MV-4-11 (cell line): ENCODE results near the gene INHA.

Experiments
- DNase-seq: peaks from one replicate; lab custom pipeline; 2025; lab: John Stamatoyannopoulos, UW

INHA gene

GRCh38 chr2:219611866-219612576 is 39.9 kb downstream of the INHA start:
- no peak for DNase-seq

GRCh38 chr2:219612577-219613286 is 40.6 kb downstream of the INHA start:
- no peak for DNase-seq

- no peak for DNase-seq
Observed at GRCh38 chr2:219613461-219614070, 41.5 kb downstream of the INHA start.

- no peak for DNase-seq
Observed at GRCh38 chr2:219614076-219614860, 42.2 kb downstream of the INHA start.

- DNase-seq: no peak
Observed at GRCh38 chr2:219615036-219615435, 42.9 kb downstream of the INHA start.

- no peak for DNase-seq
Observed at GRCh38 chr2:219615894-219616293, 43.8 kb downstream of the INHA start.

- DNase-seq: no peak
Observed at GRCh38 chr2:219616550-219616949, 44.4 kb downstream of the INHA start.

GRCh38 chr2:219618733-219619122 is 46.6 kb downstream of the INHA start:
- DNase-seq: no peak

GRCh38 chr2:219619235-219619634 is 47.1 kb downstream of the INHA start:
- DNase-seq: no peak

GRCh38 chr2:219620546-219620945 is 48.4 kb downstream of the INHA start:
- DNase-seq: no peak

GRCh38 chr2:219621935-219622334 is 49.8 kb downstream of the INHA start:
- DNase-seq: peak; percentile 17

- no peak for DNase-seq
Observed at GRCh38 chr2:219622472-219622871, 50.4 kb downstream of the INHA start.

- no peak for DNase-seq
Observed at GRCh38 chr2:219624565-219624964, 52.5 kb downstream of the INHA start.

GRCh38 chr2:219625179-219625578 is 53.1 kb downstream of the INHA start:
- no peak for DNase-seq
